HT-29 (cell line): ENCODE data around the gene HPCAL1. TPM values are rescaled to one million over a fixed set of nuclear protein-coding genes. Genes with fewer than 3 reads are reported as not detected.
A peak's percentile ranks its signal among the peaks of the same experiment; 100 is the strongest.

Experiments used
- DNase-seq: peaks from one replicate; pipeline ENCODE4 v3.0.0-alpha.2; 2015; ENCODE audit warnings: low spot score
- total RNA-seq: library from RNA; depleted of rRNA; stranded (reverse); fragments of >200 nt; shearing (Covaris generic); gene quantifications from 2 replicates; pipeline ENCODE4 v1.2.3, GENCODE V29; 2014

Gene HPCAL1
- total RNA-seq, 1 experiment from 2014 or later = 151 TPM

DNA sequence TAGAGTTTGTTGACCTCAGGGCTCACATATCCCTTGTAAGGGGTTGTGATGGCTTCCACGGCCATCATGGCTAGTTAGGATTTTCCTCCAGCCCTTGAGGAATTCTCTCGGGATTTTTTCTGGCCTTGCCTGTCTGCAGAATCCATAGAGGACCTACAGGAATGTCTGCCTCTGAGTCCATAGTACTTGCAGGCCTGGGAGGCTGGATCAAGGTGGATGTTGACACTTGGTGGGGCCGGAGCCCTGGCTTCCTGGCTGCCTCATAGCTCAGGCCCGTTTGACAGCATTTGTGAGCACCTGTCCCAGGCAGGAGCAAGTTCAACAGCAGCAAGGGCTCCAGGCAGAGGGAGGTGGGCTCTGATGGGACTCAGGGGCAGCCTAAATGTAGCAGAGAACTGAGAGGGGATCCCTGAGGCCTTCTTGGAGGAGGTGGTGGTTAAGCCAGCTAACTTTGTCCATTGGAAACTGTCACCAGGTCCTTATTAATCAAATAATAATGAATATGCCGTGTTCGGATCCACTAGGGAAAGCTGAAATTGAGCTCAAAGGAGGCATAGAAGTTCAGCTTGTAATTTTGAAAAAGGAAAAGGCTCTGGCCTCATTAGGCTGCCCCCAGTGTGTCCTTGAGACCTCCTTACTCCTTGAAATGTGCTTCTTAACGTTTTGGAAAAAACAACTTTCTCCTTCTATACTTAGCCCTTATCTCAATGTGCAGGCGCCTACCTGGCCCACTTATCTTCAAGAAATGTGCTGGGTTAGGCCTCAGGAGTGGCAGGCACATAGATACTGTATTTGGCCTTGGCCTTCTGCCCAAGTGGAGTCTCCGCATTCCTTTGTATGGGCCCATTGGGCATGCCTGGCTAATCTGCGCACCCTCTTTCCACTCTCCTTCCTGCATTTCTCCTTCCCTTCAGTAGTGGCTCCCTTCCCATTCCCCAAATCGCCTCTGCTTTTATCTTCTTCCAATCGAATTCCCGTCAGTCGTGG lies 66.9 kb downstream of the HPCAL1 start:
- peak; percentile 26 for DNase-seq

DNA sequence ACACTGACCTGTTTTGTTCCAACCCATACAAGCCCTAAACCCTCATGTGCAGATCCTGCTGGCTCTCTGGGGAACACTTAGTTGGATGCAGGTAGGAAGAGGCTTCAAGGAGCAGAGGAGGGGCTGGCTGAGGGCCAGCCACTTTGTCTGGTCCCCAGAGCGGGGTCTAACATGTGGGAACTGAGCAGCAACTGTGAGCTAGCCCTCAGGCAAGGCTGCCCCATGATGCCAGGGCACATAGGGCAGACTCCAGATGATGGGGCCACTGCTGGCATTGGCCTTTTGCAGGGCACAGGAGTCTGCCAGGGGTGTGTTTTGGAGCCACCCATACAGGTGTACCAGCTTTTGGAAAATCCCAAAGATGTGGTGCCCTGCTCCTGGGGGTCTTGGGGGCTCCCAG lies 67.7 kb downstream of the HPCAL1 start:
- DNase-seq = no peak

DNA sequence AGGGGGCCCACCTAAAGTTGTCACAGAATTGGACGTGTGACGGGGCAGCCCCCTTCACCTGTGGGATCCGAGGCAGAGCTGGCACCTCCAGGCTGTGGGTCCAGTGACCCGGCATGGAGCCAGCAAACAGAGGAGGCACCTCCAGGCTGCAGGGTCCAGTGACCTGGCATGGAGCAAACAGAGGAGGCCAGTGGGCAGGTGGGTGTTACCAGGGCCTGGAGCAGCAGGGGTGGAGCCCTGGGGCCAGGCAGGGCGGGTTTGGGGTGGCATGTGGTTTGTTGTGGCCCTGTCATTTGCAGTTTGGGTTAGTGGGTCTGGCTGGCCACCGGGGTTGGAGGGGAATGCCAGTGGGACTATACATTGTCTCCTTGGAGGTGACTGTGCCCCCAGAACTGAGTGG lies 68.2 kb downstream of the HPCAL1 start:
- DNase-seq = no peak

DNA sequence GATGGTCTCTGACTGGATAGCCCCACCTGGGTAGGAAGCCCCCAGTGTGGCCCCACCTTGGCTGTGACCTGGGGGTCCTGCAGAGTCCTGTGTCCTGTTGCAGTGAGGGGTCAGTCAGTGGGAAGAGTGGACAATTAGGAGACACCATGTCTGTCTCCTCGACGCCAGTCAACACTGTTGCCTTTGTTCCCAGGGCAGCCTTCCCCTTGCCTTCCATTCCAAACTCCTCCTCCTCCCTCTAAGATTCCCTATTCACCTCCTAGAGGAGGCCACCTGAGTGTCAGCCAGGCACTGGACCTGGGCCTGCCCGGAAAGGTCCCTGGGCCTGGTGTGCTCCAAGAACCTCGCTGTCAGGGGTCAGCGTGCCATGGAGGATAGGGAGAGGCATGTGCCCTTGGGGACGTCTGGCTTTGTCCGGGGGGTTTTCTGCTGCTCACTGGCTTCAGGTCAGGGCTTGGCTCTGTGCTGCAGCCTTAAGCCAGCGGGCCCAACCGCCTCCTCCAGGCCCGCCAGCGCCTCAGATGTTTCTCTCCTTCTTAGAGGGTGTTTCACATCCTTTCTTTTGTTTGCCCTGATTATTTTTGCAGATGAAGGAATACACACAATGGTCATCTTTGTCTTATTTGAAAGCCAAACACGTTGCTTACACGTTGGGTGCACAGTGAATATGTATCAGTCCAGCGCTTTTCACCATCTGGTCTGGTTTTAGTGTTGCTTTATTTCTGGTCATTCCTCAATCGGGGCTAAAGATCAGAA lies 68.9 kb downstream of the HPCAL1 start:
- no peak for DNase-seq

DNA sequence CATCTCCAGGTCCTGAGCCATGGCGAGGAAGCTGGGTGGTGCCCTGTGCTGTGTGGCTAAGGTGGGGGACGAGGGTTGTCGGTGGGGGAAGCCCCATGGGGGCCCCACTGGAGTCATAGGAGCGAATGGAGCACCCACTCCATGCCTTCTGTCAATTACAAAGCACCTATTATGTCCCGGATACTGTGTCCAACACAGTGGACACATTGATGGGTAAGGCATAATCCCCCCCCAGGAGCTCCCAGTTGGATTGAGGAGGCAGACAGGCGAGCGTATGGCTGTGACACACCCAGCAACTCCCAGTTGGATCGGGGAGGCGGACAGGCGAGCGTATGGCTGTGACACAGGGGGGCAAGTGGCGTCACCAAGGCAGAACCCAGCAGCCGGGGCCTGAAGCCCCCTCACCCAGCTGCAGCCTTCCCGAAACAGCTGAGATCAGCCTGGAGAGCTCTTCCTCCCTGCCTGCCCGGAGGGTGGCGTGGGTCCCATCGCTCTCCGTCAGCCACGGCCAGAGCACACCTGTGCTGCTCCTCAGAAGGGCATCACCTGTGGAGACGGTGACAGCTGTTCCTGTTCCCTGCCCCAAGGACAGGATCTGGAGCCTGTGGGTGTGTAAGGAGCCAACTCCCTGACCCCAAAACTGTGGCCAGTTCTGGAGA lies 69.6 kb downstream of the HPCAL1 start:
- DNase-seq = no peak

DNA sequence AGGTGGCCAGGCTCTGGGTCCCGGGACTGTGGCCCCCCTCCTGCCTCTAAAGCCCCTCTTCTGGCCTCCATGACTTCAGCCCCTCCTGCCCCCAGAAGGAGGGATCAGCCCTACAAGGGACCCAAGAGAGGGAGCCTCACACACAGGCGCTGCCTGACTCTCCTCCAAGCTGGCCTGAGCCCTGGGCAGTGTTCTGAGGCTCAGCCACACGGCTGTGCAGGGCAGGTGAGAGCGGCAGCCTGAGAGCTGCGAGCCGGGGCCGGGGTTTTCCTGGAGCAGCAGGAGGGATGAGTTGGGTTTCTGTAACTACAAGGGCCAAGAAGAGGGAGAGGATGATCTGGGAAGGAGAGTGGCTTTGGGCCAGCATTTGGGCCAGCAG lies 70.1 kb downstream of the HPCAL1 start:
- DNase-seq = no peak

DNA sequence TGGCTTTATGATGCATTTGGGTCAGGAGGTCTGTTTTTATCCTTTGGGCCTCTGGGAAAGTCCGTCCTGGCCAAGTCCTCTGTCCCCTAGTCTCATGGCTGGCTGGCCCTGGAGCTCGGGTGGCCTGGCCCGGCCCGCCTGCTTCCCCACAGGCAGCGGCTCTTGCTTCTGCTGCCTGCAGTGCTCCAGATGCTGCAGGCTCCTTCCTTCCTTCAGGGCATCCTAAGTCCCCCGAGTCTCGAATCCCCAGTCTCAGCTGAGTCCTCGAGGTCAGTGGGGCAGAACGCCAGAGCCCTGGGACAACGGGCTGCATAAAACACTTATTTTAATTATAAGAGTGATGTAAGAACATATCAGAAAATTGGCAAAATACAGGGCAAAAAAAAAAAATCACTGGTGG lies 71.2 kb downstream of the HPCAL1 start:
- no peak for DNase-seq

DNA sequence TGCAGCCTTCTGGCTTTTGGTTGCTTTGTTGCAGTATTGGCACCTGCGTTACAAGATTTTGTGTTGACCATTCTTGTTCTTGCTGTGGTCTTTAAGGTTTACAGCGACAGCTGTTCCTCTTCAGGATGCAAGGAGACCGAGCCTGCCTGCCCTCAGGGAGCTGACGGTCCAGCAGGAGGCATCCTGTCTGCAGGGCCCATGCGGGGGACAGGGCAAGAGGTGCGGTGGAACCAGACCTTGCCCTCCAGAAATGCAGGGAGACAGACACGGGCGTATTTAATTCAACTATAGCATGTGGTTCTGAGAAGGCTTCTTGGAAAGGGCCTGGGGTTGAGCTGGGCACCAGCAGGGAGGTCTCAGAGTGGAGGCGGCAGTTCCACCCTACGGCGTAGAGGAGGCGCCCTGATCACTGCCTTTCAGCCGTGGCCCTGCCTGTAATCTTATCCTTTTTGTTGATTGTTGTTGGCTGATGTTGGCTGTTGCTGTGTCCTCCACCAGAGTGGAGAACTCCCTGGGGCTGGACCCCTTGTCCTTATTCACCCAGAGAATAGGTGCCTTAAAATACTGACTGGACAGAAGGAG lies 71.7 kb downstream of the HPCAL1 start:
- no peak for DNase-seq

DNA sequence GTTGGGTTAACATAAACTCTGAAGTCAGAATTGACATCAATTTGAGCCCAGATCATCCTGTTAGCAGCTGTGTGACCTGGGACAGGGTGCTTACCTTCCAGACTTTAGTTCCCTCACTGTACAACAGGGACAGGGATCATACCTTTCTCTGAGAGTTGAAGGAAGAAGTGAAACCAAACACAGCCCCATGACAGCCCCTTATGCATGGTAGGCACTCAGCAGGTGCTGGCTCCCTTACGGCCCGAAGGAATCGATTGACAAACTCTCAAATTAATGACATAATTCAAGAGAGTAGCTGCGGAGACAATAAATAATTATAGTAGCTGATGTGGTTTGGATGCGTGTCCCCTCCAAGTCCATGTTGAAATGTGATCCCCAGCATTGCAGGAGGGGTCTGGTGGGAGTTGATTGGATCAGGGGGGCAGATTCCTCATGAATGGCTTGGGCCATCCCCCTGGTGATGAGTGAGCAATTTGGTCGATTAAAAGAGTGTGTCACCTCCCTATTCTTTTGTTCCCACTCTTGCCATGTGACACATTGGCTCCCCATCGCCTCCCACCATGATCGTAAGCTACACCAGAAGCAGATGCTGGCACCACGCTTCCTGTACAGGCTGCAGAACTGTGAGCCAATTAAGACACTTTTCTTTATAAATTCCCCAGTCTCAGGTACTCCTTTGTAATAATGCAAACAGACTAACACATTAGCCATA lies 73.0 kb downstream of the HPCAL1 start:
- DNase-seq = no peak

DNA sequence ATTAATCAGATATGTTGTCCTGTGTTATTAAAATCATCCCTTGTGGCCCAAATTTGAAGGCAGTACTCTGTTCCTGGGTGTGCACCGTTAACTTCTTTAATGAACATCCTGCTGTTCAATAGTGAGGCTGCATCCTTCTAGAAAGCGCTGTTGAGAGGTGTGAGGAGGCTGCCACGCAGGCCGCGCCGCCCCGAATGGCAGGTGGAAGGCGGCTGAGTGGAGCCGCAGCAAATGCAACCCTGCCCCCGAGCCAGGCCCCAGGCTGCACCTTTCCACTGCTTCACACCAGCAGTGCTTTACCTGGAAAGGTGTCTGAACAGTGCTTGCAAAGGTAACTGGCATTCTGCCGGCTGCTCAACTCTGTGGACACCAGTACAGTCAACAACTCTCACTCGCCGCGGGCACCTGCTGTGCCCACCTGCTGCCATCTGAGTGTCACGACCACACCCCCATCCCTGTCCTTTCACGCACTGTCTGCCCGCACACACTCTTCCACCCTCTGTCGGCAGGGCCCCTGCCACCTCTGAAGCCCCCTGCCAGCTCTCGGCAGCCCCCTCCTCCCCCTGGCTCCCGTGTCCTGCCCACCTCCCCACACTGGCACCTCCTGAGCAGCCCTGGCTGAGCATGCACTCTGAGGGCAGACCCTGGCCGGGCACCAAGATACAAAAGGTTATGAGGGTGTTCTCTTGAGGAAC lies 74.5 kb downstream of the HPCAL1 start:
- no peak for DNase-seq

DNA sequence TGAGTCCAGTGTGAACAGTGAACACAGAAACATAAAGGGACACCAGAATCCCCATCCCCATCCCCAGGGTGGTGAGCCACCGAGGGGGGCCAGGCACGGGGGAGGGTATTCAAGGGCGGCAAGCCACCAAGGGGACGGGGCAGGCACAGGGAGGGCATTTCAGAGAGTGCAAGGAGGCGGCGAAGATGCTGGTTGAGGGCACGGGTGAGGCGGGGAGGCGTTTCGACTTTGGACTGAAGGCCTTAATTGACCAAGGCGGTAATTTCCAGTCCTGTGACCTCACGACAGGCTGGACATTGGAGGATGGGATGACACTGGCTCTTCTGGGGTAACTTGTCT lies 75.0 kb downstream of the HPCAL1 start:
- no peak for DNase-seq

DNA sequence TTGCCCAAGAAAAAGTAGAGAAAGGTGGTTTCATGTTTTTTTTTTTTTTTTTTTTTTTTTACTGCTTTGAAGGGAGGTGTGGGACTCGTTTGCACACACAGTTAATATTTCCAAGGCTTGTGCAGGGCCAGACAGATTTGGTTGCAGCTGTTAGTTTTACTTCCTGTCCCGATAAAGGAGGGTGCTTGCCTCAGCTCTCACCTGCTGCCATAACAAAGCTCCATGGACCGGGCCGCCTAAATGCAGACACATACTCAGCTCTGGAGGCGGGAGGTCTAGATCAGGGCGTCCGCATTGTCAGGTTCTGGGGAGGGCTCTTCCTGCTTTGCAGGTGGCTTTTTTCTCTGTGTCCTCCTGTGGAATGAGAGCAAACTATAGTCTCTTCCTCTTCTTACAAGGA lies 75.5 kb downstream of the HPCAL1 start:
- DNase-seq = no peak

DNA sequence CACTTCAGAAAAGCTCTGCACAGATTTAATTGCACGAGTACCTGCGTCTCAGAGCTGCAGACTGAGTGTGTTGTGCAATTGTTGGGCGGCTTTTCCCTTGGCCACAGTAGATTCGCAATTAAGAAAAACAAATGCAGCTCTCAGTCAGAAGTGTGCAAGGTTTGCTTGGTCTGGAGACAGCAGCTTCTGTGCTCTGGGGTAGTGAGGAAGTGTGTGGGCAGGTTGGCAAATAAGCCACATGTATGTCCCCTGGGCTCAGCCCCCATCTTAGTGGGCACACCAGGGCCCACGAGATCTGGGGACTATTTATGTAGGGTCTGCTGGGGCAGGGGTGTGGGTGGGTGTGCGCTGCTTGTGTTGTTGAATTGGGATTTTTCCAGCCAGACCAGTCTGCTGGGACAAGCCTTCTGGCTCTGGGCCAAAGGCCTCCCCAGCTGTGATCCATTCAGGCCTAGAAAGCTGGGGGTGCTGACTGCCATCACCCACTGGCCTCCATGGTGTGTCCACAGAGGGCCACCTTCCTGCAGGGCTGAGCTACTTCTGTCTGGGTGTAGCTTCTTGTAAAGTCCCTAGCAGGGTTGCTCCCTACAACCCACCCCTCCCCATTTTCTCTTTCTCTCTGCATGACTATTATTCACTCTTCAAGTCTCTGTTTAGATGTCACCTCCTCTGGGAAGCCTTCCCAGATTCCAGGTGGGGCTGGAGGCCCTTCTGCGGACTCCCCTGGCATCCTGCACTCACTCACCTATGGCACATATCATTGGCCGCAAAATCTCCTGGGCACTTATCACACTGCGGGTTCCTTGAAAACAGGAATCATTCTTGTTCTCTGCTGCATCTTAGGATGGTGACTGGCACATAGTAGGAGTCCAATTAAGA lies 77.6 kb downstream of the HPCAL1 start:
- no peak for DNase-seq

DNA sequence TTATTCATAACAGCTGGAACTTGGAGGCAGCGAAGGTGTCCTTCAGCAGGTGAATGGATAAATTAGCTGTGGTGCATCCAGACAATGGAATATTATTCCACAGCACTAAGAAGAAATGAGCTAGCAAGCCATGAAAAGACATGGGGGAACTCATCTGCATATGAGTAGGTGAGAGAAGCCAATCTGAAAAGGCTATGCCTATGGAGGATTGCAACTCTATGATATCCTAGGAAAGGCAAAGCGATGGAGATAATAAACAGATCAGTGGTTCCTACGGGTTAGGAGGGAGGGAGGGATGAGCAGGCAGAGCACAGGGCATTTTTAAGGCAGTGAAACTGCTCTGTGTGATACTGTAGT lies 79.3 kb downstream of the HPCAL1 start:
- no peak for DNase-seq

DNA sequence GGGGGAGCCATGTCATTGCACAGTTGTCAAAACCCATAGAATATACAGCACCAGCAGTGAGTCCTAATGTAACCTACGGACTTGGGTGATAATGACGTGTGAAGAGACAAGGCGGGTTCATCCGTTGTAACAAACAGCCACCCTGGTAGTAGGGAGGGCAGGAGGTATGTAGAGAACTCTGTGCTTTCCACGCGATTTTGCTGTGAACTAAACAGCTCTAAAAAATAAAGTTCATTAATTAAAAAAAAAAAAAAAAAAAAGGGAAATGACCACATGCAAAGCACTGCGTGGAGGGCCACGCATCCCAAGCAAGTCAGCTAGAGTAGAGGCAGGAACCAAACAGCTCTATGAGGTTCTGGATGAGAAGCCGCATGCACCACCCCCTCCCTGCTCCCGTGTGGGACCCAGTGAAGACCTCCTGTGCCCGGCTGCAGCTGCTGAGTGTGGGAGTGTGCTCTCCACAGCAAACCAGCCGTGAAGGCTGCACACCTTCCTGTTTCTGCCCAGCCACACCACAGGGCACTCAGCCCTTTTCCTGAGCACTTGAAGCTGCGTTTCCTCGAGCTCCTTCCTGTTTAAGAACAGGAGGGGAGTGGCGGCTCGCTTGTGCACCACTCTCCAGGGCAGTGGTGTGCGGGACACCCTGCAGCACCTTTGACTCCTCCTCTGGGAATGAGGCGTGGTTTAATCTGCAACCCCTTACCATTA lies 79.8 kb downstream of the HPCAL1 start:
- no peak for DNase-seq

DNA sequence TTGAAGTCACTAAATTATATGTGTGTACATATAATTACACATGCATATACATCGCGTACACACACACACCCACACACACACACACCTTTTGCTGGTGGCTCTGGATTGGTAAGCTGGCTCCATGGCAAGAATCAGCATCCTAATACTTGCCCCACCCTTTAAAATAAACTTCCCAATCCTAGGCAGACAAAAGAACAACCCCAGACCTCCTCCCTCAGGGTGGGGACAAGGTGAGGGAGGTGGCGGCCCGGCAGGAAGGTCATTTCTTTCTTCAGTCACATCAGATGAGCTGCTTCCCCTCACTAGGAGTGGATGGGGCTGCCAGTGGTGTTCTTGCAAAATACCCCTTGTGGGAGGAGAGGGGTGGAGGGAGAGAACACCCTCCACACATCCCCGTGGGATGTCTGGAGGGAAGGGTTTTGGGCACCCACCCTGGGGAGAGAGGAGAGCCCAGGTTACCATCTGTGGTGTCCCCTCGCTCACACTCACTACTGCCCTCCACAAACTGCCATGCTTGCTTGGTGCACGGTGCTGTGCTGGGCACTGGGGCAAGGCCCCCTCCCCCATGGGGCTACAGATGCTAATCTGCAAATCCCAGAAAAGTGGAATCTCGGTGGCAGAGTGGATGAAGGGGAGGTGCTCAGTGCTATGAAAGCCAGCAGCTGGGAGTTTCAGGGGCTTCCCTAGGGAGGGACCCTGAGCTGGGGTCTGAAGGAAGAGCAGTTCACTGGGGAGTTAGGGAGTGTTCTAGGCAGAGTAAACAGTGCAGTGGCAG lies 81.4 kb downstream of the HPCAL1 start:
- no peak for DNase-seq

DNA sequence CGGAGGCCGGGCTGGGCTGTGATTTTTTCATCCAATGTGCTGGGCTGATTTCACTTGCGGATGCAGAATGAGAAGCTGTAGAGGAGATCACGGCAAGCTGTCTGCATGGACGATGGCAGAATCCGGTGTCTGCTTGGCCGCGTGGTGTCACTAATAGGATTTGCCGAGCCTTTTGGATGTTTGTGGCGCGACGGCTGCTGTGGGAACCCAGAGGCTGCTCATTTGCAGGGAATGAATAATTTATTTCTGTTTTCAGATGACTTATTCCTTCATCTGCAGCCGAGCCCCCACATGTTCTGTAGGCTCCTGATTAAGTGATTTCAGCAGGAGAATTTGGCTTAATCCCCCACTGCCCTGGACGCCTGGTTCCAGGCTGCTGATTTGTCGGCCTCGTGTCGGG lies 82.8 kb downstream of the HPCAL1 start:
- DNase-seq = no peak
